IMR-90 (cell line): ENCODE data around the gene NKX2-8.

Source experiments
- CEBPB ChIP-seq: IDR thresholded peaks from 2 replicates; pipeline ENCODE4 v1.6.1; 2012; ENCODE audit warnings: low read depth, low read length, improper control_type of control experiment
- FOS ChIP-seq: fragments of 150-350 bp; IDR thresholded peaks from 2 replicates; pipeline ENCODE4 v1.6.1; 2016; ENCODE audit warnings: low read depth, low read length
- POLR2A ChIP-seq: IDR thresholded peaks from 2 replicates; pipeline ENCODE4 v1.6.1; 2012; ENCODE audit warnings: mild to moderate bottlenecking, low read depth, low read length
- RFX5 ChIP-seq: IDR thresholded peaks from 2 replicates; pipeline ENCODE4 v1.8.0; 2012; ENCODE audit warnings: low read depth, mild to moderate bottlenecking, low read length, moderate library complexity
- TF ChIP-seq, protein P1 (sequence below): conservative IDR thresholded peaks from 2 replicates; pipeline ENCODE4 v1.5.1; 2012; ENCODE audit warnings: mild to moderate bottlenecking, low read depth, low read length, improper control_type of control experiment
- TF ChIP-seq, protein P2 (sequence below): fragments of 150-350 bp; IDR thresholded peaks from 2 replicates; pipeline ENCODE4 v1.6.1; 2016; ENCODE audit warnings: low read depth, mild to moderate bottlenecking, low read length, moderate library complexity, borderline replicate concordance

DNA sequence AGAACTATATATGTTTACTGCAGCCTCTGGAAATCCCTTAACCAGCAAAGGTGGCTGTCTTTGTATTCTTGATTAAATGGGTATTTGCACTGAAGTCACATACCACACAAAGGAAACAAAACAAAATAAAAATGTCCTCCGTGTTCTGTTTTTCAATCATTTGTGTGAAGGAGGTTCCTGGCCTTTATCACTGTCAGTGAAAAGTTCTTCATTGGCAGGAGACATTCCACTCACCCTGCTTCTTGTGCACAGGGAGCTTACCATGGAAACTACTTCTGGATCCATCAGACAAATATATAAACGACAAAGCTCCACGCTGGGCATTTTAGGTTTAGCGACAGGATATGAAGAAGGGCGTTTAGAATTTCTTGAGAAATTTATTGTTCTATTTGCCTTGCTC, 5.7 kb upstream of the NKX2-8 start:
- TF ChIP-seq, protein P1, sequence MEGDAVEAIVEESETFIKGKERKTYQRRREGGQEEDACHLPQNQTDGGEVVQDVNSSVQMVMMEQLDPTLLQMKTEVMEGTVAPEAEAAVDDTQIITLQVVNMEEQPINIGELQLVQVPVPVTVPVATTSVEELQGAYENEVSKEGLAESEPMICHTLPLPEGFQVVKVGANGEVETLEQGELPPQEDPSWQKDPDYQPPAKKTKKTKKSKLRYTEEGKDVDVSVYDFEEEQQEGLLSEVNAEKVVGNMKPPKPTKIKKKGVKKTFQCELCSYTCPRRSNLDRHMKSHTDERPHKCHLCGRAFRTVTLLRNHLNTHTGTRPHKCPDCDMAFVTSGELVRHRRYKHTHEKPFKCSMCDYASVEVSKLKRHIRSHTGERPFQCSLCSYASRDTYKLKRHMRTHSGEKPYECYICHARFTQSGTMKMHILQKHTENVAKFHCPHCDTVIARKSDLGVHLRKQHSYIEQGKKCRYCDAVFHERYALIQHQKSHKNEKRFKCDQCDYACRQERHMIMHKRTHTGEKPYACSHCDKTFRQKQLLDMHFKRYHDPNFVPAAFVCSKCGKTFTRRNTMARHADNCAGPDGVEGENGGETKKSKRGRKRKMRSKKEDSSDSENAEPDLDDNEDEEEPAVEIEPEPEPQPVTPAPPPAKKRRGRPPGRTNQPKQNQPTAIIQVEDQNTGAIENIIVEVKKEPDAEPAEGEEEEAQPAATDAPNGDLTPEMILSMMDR = no peak
- TF ChIP-seq, protein P2, sequence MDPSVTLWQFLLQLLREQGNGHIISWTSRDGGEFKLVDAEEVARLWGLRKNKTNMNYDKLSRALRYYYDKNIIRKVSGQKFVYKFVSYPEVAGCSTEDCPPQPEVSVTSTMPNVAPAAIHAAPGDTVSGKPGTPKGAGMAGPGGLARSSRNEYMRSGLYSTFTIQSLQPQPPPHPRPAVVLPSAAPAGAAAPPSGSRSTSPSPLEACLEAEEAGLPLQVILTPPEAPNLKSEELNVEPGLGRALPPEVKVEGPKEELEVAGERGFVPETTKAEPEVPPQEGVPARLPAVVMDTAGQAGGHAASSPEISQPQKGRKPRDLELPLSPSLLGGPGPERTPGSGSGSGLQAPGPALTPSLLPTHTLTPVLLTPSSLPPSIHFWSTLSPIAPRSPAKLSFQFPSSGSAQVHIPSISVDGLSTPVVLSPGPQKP = no peak
- TF ChIP-seq RFX5 = no peak
- TF ChIP-seq POLR2A = no peak
- TF ChIP-seq CEBPB = no peak
- TF ChIP-seq FOS = no peak
